Keratinocyte (primary cell): Measurements from ENCODE around the gene HOXC5. TPM values are rescaled to one million over a fixed set of nuclear protein-coding genes. Genes with fewer than 3 reads are reported as not detected.

Source experiments
- DNase-seq: peaks from one replicate; pipeline ENCODE4 v3.0.0-alpha.2; 2011; ENCODE audit warnings: low read depth, missing footprints, low spot score
- FAIRE-seq: peaks from 2 replicates; lab custom pipeline; 2011; peaks lifted over from hg19 to GRCh38; lab: Jason Lieb, UNC
- H2AFZ ChIP-seq: 2 replicates; pipeline ENCODE4 v1.6.0; 2012; ENCODE audit warnings: low read length, control low read depth, inconsistent platforms; ENCODE audit not compliant: control insufficient read depth
- H3K27ac ChIP-seq: 2 replicates; pipeline ENCODE4 v1.5.1; 2011; ENCODE audit warnings: low read length; ENCODE audit not compliant: control insufficient read depth, insufficient read depth
- H3K27me3 ChIP-seq: 3 replicates; pipeline ENCODE4 v1.6.0; 2011; ENCODE audit warnings: low read length; ENCODE audit not compliant: control insufficient read depth, insufficient read depth; ENCODE audit errors: extremely low read depth
- H3K36me3 ChIP-seq, 2 experiments: 2 replicates in 1 of 2; 3 replicates in 1 of 2; pipeline ENCODE4 v1.5.1; 2011; ENCODE audit warnings: low read length in 2 of 2, mild to moderate bottlenecking in 1 of 2; ENCODE audit not compliant: control insufficient read depth in 2 of 2, insufficient read depth in 2 of 2; ENCODE audit errors: extremely low read depth in 1 of 2
- H3K4me1 ChIP-seq: 3 replicates; pipeline ENCODE4 v1.5.1; 2011; ENCODE audit warnings: low read length; ENCODE audit not compliant: control insufficient read depth, insufficient read depth; ENCODE audit errors: extremely low read depth
- H3K4me2 ChIP-seq: 3 replicates; pipeline ENCODE4 v1.6.0; 2011; ENCODE audit warnings: low read depth, low read length; ENCODE audit not compliant: control insufficient read depth, insufficient read depth; ENCODE audit errors: extremely low read depth
- H3K4me3 ChIP-seq, 3 experiments: fragments of 200-600 bp in 1 of 3; sonication (generic) in 1 of 3; 2 replicates in 2 of 3; 3 replicates in 1 of 3; pipeline ENCODE4 v1.5.1; 2011 to 2016; ENCODE audit warnings: low read length in 3 of 3, mild to moderate bottlenecking in 3 of 3, control low read depth in 2 of 3, inconsistent platforms in 1 of 3, low read depth in 1 of 3, mixed read lengths in 1 of 3, mixed run types in 1 of 3, moderate library complexity in 1 of 3; ENCODE audit not compliant: control insufficient read depth in 2 of 3, insufficient read depth in 2 of 3; ENCODE audit errors: extremely low read depth in 1 of 3
- H3K79me2 ChIP-seq: 2 replicates; pipeline ENCODE4 v1.6.0; 2012; ENCODE audit warnings: low read length; ENCODE audit not compliant: control insufficient read depth, insufficient read depth
- H3K9ac ChIP-seq: 3 replicates; pipeline ENCODE4 v1.6.0; 2011; ENCODE audit warnings: low read length; ENCODE audit not compliant: control insufficient read depth, insufficient read depth; ENCODE audit errors: extremely low read depth
- H3K9me1 ChIP-seq: 3 replicates; pipeline ENCODE4 v1.6.0; 2011; ENCODE audit warnings: low read length; ENCODE audit not compliant: control insufficient read depth, insufficient read depth; ENCODE audit errors: extremely low read depth
- H3K9me3 ChIP-seq: 2 replicates; pipeline ENCODE4 v1.5.1; 2012; ENCODE audit warnings: low read depth, low read length; ENCODE audit not compliant: control insufficient read depth
- H4K20me1 ChIP-seq: 3 replicates; pipeline ENCODE4 v1.6.0; 2011; ENCODE audit warnings: low read length; ENCODE audit not compliant: control insufficient read depth, insufficient read depth; ENCODE audit errors: extremely low read depth
- EZH2 ChIP-seq: IDR thresholded peaks from one replicate; pipeline ENCODE4 v1.6.1; 2012; ENCODE audit warnings: inconsistent platforms, mild to moderate bottlenecking, low read length, moderate library complexity
- dilution Hi-C: fragments of 300-500 bp; cut with MboI; formaldehyde crosslinking; loops from one replicate; pipeline ENCODE4 v1.7.0; 2020; ENCODE audit warnings: low sequenced_read_pairs; ENCODE audit not compliant: extremely low pct_ligation_motif_present
- polyA plus RNA-seq, 5 experiments: library from polyadenylated mRNA; depleted of rRNA in 3 of 5; stranded (reverse) in 3 of 5; stranded (forward) in 1 of 5; unstranded in 1 of 5; fragments of >200 nt; gene quantifications; 1 replicate in 1 of 5; 2 replicates in 3 of 5; 3 replicates in 1 of 5; pipeline versions ENCODE4 v1.2.1 to v1.2.3, GENCODE V29; 2011 to 2012; ENCODE audit warnings: missing spikeins in 2 of 5, low read depth in 1 of 5, low replicate concordance in 1 of 5
- TF ChIP-seq, protein P1 (sequence below), 3 experiments: IDR thresholded peaks in 1 of 3; conservative IDR thresholded peaks in 1 of 3; optimal IDR thresholded peaks in 1 of 3; 2 replicates in 2 of 3; 3 replicates in 1 of 3; pipeline versions ENCODE3 to v1.5.1; 2011; ENCODE audit warnings: low read length in 3 of 3, mild to moderate bottlenecking in 3 of 3, moderate library complexity in 2 of 3, control low read depth in 1 of 3, inconsistent platforms in 1 of 3; ENCODE audit not compliant: insufficient read depth in 2 of 3; ENCODE audit errors: extremely low read depth in 1 of 3

Gene HOXC5
- polyA plus RNA-seq, 1 donor (not counting 4 experiments of a cell fraction or from before 2014, with no cell fraction given), result 0.18 TPM

DNA sequence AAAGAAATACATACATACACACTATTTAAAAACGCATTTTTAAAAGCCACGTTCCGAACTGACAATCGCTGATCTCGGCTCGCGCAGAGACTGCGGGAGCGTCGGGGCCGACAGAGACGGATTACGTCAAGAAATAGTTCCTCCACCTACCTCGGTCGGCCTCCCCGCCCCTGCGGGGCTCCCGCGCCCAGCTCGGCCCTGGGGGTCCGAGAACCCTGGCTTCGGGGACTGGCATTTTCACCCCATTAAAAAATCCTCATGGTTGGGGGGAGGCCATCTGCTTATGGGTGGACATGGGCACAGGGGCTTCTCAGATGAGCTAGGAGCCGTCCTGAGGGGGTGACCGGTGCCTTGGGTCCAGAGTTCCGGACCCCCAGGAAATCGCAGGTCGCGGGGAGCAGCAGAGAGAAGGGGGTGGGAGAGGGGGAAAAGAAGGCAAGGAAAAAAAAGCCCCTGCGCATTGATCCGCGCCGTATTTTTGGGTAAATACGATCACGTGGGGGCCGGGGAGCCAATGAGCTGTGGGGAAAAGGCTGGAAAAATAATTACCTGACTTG lies 33.2 kb upstream of the HOXC5 start:
- Histone ChIP-seq H3K4me2 (peak overlapping the region; percentile 94), H2AFZ (peak overlapping the region; percentile 64), H3K27ac (peak overlapping the region; percentile 96), H3K4me1 (peaks cover 32% of the 10 kb centered on the region), H3K9ac (peak overlapping the region; percentile 98), H3K9me3 (no peaks in the 10 kb centered on the region), H3K79me2 (peaks cover 70% of the 10 kb centered on the region), H4K20me1 (no peaks in the 10 kb centered on the region), H3K27me3 (no peaks in the 10 kb centered on the region), H3K36me3 (peaks cover 0 to 6% of the 10 kb centered on the region in 2 experiments), H3K9me1 (no peaks in the 10 kb centered on the region), H3K4me3 (peak overlapping the region; percentile 80 to 96 (median 82))
- TF ChIP-seq, protein P1, sequence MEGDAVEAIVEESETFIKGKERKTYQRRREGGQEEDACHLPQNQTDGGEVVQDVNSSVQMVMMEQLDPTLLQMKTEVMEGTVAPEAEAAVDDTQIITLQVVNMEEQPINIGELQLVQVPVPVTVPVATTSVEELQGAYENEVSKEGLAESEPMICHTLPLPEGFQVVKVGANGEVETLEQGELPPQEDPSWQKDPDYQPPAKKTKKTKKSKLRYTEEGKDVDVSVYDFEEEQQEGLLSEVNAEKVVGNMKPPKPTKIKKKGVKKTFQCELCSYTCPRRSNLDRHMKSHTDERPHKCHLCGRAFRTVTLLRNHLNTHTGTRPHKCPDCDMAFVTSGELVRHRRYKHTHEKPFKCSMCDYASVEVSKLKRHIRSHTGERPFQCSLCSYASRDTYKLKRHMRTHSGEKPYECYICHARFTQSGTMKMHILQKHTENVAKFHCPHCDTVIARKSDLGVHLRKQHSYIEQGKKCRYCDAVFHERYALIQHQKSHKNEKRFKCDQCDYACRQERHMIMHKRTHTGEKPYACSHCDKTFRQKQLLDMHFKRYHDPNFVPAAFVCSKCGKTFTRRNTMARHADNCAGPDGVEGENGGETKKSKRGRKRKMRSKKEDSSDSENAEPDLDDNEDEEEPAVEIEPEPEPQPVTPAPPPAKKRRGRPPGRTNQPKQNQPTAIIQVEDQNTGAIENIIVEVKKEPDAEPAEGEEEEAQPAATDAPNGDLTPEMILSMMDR (optimal IDR thresholded peaks at IDR 0.05 in 1 of 3, IDR thresholded peaks at IDR 0.05 in 1 of 3, conservative IDR thresholded peaks at IDR 0.05 in 1 of 3; ENCODE audit: extremely low read depth in 1 of 3, insufficient read depth in 2 of 3, low read length in 3 of 3), result no peak
- no peak for TF ChIP-seq EZH2
- dilution Hi-C loops, result no loop called here
- FAIRE-seq (no peak), DNase-seq (no peak)

DNA sequence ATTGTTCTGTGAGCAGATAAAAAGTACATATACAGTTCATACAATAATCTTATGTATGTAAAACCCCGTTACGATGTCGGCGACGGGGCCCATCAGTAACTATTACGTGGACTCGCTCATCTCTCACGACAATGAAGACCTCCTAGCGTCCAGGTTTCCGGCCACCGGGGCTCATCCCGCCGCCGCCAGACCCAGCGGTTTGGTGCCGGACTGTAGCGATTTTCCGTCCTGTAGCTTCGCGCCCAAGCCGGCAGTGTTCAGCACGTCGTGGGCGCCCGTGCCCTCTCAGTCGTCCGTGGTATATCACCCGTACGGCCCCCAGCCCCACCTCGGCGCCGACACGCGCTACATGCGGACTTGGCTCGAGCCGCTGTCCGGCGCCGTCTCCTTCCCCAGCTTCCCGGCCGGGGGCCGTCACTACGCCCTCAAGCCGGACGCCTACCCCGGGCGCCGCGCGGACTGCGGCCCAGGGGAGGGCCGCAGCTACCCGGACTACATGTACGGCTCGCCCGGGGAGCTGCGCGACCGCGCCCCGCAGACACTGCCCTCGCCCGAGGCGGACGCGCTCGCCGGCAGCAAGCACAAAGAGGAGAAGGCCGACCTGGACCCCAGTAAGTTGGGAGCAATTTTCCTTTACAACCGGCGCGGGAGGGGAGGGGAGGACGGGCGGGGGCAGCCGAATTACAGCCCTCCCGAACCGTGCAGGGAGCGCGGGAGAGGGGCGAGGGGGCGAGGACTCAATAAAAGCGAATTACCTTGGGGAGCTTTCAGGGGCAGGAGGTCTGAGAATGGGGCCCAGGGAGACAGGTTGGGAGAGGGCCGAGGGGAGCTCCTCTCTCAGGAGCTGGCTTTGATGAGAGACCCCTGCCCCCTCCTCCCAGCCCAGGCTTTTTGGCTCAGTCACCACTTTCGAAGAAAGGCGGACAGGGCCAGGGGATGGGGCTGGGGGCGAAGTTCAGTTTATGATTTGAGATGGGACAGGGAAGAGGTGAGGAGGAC lies 32.4 kb upstream of the HOXC5 start, which contains the start of gene HOXC9:
TSS of gene HOXC9 (plus strand) at position 46 of the 999 bp plus-strand sequence. CDS start at position 74, 28 bp downstream.
- no peaks in the 10 kb centered on the region for H3K9me1 ChIP-seq
- H3K27ac ChIP-seq, result peak within 1 kb of the TSS; percentile 96
- peaks cover 32% of the 10 kb centered on the region for H3K4me1 ChIP-seq
- H3K36me3 ChIP-seq, result peaks cover 2 to 6% of the 10 kb centered on the region in 2 experiments
- H3K4me3 ChIP-seq, result peak within 1 kb of the TSS; percentile 80 to 96 (median 82)
- H3K9ac ChIP-seq, result peak within 1 kb of the TSS; percentile 98
- H3K27me3 ChIP-seq, result no peaks in the 10 kb centered on the region
- dilution Hi-C loops, result no loop called here
- FAIRE-seq, result no peak
- no peaks in the 10 kb centered on the region for H3K9me3 ChIP-seq
- no peaks in the 10 kb centered on the region for H4K20me1 ChIP-seq
- DNase-seq, result no peak
- TF ChIP-seq EZH2, result no peak
- TF ChIP-seq, protein P1 (optimal IDR thresholded peaks at IDR 0.05 in 1 of 3, IDR thresholded peaks at IDR 0.05 in 1 of 3, conservative IDR thresholded peaks at IDR 0.05 in 1 of 3; ENCODE audit: extremely low read depth in 1 of 3, insufficient read depth in 2 of 3, low read length in 3 of 3), result no peak
- peak within 1 kb of the TSS; percentile 64 for H2AFZ ChIP-seq
- H3K4me2 ChIP-seq, result peak within 1 kb of the TSS; percentile 94
- peaks cover 63% of the 10 kb centered on the region for H3K79me2 ChIP-seq
